SU-DHL-6 (cell line): ENCODE measurements around the gene TJP2.

Source experiments
- H2AFZ ChIP-seq: fragments of 200-600 bp; sonication (generic); 2 replicates; pipeline ENCODE4 v1.6.1; 2014; ENCODE audit warnings: low read depth, mild to moderate bottlenecking, moderate library complexity, mixed read lengths, antibody characterized with exemption, low read length; ENCODE audit not compliant: severe bottlenecking
- H3F3A ChIP-seq: fragments of 200-600 bp; shearing (Covaris generic); 2 replicates; pipeline ENCODE4 v1.6.0; 2016; ENCODE audit warnings: antibody characterized with exemption, mild to moderate bottlenecking; ENCODE audit not compliant: insufficient read depth
- H3K27ac ChIP-seq: fragments of 200-600 bp; sonication (generic); 2 replicates; pipeline ENCODE4 v1.5.1; 2016; ENCODE audit warnings: low read depth, mild to moderate bottlenecking, low read length, moderate library complexity, mixed read lengths
- H3K27me3 ChIP-seq: fragments of 200-600 bp; sonication (generic), shearing (Covaris generic); 2 replicates; pipeline ENCODE4 v1.6.0; 2014; ENCODE audit warnings: mild to moderate bottlenecking, low read length
- H3K36me3 ChIP-seq: fragments of 200-600 bp; sonication (generic); 2 replicates; pipeline ENCODE4 v1.6.1; 2014; ENCODE audit warnings: mild to moderate bottlenecking, low read length, mixed read lengths
- H3K4me2 ChIP-seq: fragments of 300-600, 200-600 bp; shearing (Covaris generic), sonication (generic); 2 replicates; pipeline ENCODE4 v1.6.0; 2014; ENCODE audit warnings: low read length, low read depth, mild to moderate bottlenecking; ENCODE audit not compliant: poor library complexity, severe bottlenecking
- H3K4me3 ChIP-seq: fragments of 200-600 bp; sonication (generic); 2 replicates; pipeline ENCODE4 v1.5.1; 2014; ENCODE audit warnings: antibody characterized with exemption, low read length, mild to moderate bottlenecking, mixed read lengths; ENCODE audit not compliant: insufficient read depth, poor library complexity, severe bottlenecking
- H3K79me2 ChIP-seq: fragments of 200-600 bp; sonication (generic); 2 replicates; pipeline ENCODE4 v1.6.1; 2014; ENCODE audit warnings: mild to moderate bottlenecking, low read length, moderate library complexity; ENCODE audit not compliant: insufficient read depth
- H3K9ac ChIP-seq: fragments of 200-600 bp; sonication (generic); 2 replicates; pipeline ENCODE4 v1.7.0; 2014; ENCODE audit warnings: mild to moderate bottlenecking, low read length
- H3K9me2 ChIP-seq: fragments of 200-600 bp; sonication (generic); replicated peaks from 2 replicates; pipeline ENCODE4 v1.6.1; 2014; ENCODE audit warnings: low read length; ENCODE audit not compliant: insufficient read depth
- H3K9me3 ChIP-seq: fragments of 200-600 bp; sonication (generic); 2 replicates; pipeline ENCODE4 v1.6.1; 2014; ENCODE audit warnings: low read length, mixed read lengths; ENCODE audit not compliant: insufficient read depth
- H4K20me1 ChIP-seq: fragments of 200-600 bp; sonication (generic); 2 replicates; pipeline ENCODE4 v1.6.1; 2014; ENCODE audit warnings: low read depth, mild to moderate bottlenecking, antibody characterized with exemption, low read length, moderate library complexity, mixed read lengths
- EZH2phosphoT487 ChIP-seq: fragments of 200-600 bp; sonication (generic), shearing (Covaris generic); conservative IDR thresholded peaks from 2 replicates; pipeline ENCODE4 v1.6.1; 2018; ENCODE audit warnings: mild to moderate bottlenecking, antibody characterized with exemption, low read length, moderate library complexity, mixed read lengths
- TF ChIP-seq, protein P1 (sequence below): fragments of 200-600 bp; sonication (generic); IDR thresholded peaks from one replicate; pipeline ENCODE4 v1.5.1; 2017; ENCODE audit warnings: antibody characterized with exemption, mild to moderate bottlenecking, low read length, moderate library complexity; ENCODE audit not compliant: insufficient read depth, poor library complexity, severe bottlenecking

Gene TJP2

DNA sequence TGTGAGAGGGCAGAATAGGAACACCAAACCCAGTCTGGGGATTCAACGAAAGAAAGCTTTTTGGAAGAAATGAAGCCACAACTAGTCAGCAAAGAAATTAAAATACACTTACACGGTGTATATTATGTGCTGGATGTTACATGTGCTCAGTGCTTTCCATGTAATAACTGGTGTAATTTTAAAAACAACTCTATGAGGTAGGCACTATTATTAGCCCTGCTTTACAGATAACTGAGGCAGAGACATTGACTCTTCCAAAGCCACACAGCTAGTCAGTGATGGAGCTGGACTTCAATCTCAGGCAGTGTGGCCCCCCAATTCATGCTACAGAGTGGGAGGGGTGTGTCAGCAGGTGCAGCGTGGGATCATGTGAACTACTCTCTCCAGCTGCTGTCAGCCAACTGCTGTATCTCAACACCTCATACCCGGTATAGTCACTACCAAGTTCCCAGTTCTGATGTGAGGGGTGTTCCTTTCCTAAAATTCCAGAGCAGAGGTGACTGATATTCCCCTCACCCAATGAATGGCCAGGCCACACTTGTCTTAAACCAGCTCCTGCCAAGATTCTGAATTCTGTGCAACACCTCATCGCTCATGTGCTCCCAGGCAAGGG, 33.8 kb upstream of the TJP2 start:
- Histone ChIP-seq H3K4me3 (no peak overlapping the region), H3K9ac (no peak overlapping the region), H3K27ac (no peak overlapping the region), H3K4me2 (no peak overlapping the region), H3F3A (no peaks in the 10 kb centered on the region), H3K27me3 (no peaks in the 10 kb centered on the region), H4K20me1 (no peaks in the 10 kb centered on the region), H3K36me3 (no peaks in the 10 kb centered on the region), H2AFZ (no peak overlapping the region), H3K9me2 (no peaks in the 10 kb centered on the region), H3K79me2 (no peaks in the 10 kb centered on the region), H3K9me3 (no peaks in the 10 kb centered on the region)
- no peak for TF ChIP-seq EZH2phosphoT487
- TF ChIP-seq, protein P1, sequence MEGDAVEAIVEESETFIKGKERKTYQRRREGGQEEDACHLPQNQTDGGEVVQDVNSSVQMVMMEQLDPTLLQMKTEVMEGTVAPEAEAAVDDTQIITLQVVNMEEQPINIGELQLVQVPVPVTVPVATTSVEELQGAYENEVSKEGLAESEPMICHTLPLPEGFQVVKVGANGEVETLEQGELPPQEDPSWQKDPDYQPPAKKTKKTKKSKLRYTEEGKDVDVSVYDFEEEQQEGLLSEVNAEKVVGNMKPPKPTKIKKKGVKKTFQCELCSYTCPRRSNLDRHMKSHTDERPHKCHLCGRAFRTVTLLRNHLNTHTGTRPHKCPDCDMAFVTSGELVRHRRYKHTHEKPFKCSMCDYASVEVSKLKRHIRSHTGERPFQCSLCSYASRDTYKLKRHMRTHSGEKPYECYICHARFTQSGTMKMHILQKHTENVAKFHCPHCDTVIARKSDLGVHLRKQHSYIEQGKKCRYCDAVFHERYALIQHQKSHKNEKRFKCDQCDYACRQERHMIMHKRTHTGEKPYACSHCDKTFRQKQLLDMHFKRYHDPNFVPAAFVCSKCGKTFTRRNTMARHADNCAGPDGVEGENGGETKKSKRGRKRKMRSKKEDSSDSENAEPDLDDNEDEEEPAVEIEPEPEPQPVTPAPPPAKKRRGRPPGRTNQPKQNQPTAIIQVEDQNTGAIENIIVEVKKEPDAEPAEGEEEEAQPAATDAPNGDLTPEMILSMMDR, result no peak

DNA sequence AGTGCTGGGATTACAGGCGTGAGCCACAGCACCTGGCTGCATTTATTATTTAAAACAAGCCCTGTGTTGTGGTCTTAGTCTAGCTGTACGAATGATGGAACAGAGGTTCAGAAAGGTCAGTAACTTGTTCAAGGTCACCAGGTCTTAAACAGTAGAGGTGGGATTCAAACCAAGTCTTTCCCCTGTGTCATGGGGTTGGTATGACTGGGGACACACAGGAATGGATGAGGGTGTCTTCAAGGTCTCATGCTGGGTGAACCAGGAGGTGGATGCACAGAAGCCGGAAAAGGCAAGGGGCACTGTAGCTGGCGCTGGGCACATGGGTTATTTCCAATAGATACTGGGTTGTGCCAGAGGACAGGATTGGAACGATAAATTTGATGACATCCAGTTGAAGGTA, 32.2 kb upstream of the TJP2 start:
- Histone ChIP-seq H3K79me2 (no peaks in the 10 kb centered on the region), H4K20me1 (no peaks in the 10 kb centered on the region), H3K9me2 (no peaks in the 10 kb centered on the region), H3K4me2 (no peak overlapping the region), H3K9ac (no peak overlapping the region), H3K27ac (no peak overlapping the region), H3K36me3 (no peaks in the 10 kb centered on the region), H3K9me3 (no peaks in the 10 kb centered on the region), H3K4me3 (no peak overlapping the region), H2AFZ (no peak overlapping the region), H3F3A (no peaks in the 10 kb centered on the region), H3K27me3 (no peaks in the 10 kb centered on the region)
- TF ChIP-seq EZH2phosphoT487, result no peak
- TF ChIP-seq, protein P1, result no peak

DNA sequence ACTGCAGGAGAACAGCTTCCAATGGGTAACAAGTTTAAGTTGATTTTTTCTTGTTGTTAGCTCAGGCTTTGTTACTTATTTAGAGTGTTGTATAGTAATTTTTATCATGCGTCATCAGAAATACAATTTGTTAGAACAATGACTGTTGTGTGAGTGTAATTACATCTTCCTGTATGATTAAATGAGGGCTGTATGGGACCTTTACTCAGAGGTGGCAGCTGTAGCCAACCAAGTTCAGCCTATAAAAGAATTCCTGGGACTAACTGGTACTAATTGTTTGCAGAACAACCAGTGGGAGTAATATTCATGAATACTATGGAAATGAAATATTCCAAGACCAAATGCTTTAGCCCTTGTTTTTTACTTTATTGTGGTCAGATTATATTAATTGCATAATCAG, 30.8 kb upstream of the TJP2 start:
- no peak overlapping the region for H3K4me3 ChIP-seq

More for the DNA sequence above, 30.8 kb upstream of the TJP2 start:
- Histone ChIP-seq H3K27me3 (no peaks in the 10 kb centered on the region), H3K27ac (no peak overlapping the region), H3K9me2 (no peaks in the 10 kb centered on the region), H2AFZ (no peak overlapping the region), H3K79me2 (no peaks in the 10 kb centered on the region), H4K20me1 (no peaks in the 10 kb centered on the region), H3K9me3 (no peaks in the 10 kb centered on the region), H3K9ac (no peak overlapping the region), H3K4me2 (no peak overlapping the region), H3F3A (no peaks in the 10 kb centered on the region), H3K36me3 (no peaks in the 10 kb centered on the region)
- no peak for TF ChIP-seq EZH2phosphoT487
- TF ChIP-seq, protein P1, result no peak
